H1 (cell line): ENCODE results near the gene CGB2. TPM values are rescaled to one million over a fixed set of nuclear protein-coding genes. Genes with fewer than 3 reads are reported as not detected.

Source experiments
- CTBP2 ChIP-seq: IDR thresholded peaks from 2 replicates; pipeline ENCODE4 v1.7.0; 2011; ENCODE audit warnings: borderline replicate concordance, mild to moderate bottlenecking, moderate library complexity, mixed read lengths, low read length; ENCODE audit not compliant: insufficient read depth, insufficient read length
- E2F6 ChIP-seq: IDR thresholded peaks from 2 replicates; pipeline ENCODE4 v1.6.1; 2012; ENCODE audit warnings: inconsistent platforms
- EGR1 ChIP-seq: IDR thresholded peaks from 2 replicates; pipeline ENCODE4 v1.6.1; 2011; ENCODE audit warnings: low read depth, low read length, borderline replicate concordance
- EZH2 ChIP-seq: fragments of 200-600 bp; sonication (generic); IDR thresholded peaks from 2 replicates; pipeline ENCODE4 v1.7.1; 2012; ENCODE audit warnings: low read depth, mild to moderate bottlenecking, moderate library complexity, low read length, inconsistent platforms; ENCODE audit not compliant: severe bottlenecking
- FOSL1 ChIP-seq: IDR thresholded peaks from 2 replicates; pipeline ENCODE4 v1.6.1; 2011; ENCODE audit warnings: mild to moderate bottlenecking, low read depth, low read length, moderate library complexity; ENCODE audit not compliant: insufficient read depth
- JUN ChIP-seq: IDR thresholded peaks from 2 replicates; pipeline ENCODE4 v1.6.1; 2011; ENCODE audit warnings: low read depth, mild to moderate bottlenecking, improper control_type of control experiment, low read length
- KDM1A ChIP-seq: fragments of 200-600, 300-600 bp; sonication (generic); IDR thresholded peaks from 2 replicates; pipeline ENCODE4 v1.7.1; 2016; ENCODE audit warnings: mild to moderate bottlenecking, low read length, borderline replicate concordance
- KDM4A ChIP-seq: IDR thresholded peaks from one replicate; pipeline ENCODE4 v1.7.1; 2012; ENCODE audit warnings: low read depth, mild to moderate bottlenecking, moderate library complexity, low read length, inconsistent platforms; ENCODE audit not compliant: severe bottlenecking
- MAX ChIP-seq: IDR thresholded peaks from 2 replicates; pipeline ENCODE4 v1.6.1; 2012; ENCODE audit warnings: inconsistent platforms
- NRF1 ChIP-seq: IDR thresholded peaks from 2 replicates; pipeline ENCODE4 v1.6.1; 2011; ENCODE audit warnings: mild to moderate bottlenecking, low read depth, low read length, improper control_type of control experiment
- RBBP5 ChIP-seq: IDR thresholded peaks from 2 replicates; pipeline ENCODE4 v1.7.1; 2012; ENCODE audit warnings: low read depth, mild to moderate bottlenecking, inconsistent platforms, low read length, moderate library complexity, borderline replicate concordance
- SIRT6 ChIP-seq: IDR thresholded peaks from one replicate; pipeline ENCODE4 v1.7.1; 2012; ENCODE audit warnings: low read length, inconsistent platforms
- SP4 ChIP-seq: IDR thresholded peaks from 2 replicates; pipeline ENCODE4 v1.6.1; 2012; ENCODE audit warnings: low read length, inconsistent platforms
- SUZ12 ChIP-seq: fragments of 200-600 bp; sonication (generic); IDR thresholded peaks from 2 replicates; pipeline ENCODE4 v1.6.1; 2012; ENCODE audit warnings: mild to moderate bottlenecking, inconsistent platforms, low read length, moderate library complexity, mixed read lengths
- USF2 ChIP-seq: IDR thresholded peaks from 2 replicates; pipeline ENCODE4 v1.6.1; 2011; ENCODE audit warnings: low read length, improper control_type of control experiment
- ZNF274 ChIP-seq: IDR thresholded peaks from 2 replicates; pipeline ENCODE4 v1.7.0; 2012; ENCODE audit warnings: low read length, borderline replicate concordance; ENCODE audit errors: extremely low read depth
- polyA plus RNA-seq, 7 experiments: library from polyadenylated mRNA; depleted of rRNA in 3 of 7; stranded (reverse) in 5 of 7; unstranded in 2 of 7; fragments of >200 nt in 5 of 7; fragments of 200-250 nt in 2 of 7; gene quantifications; 1 replicate in 5 of 7; 2 replicates in 1 of 7; 4 replicates in 1 of 7; pipeline versions ENCODE4 v1.2.1 to v1.2.3, GENCODE V29; 2011 to 2013; ENCODE audit warnings: missing spikeins in 2 of 7, mixed read lengths in 2 of 7
- total RNA-seq: library from RNA; stranded (reverse); fragmentation: NEBNext Ultra II Directional; extraction: Animal tissue kit (Norgen Biotek cat#: 25700); gene quantifications from 2 replicates; pipeline ENCODE4 v1.2.1, GENCODE V29; 2021

The CGB2 gene
- total and polyA plus RNA-seq, 2 of the 8 experiments (the other 6 are each of a cell fraction or from before 2014, with no cell fraction given): 0.71 to 3.2 TPM

- TF ChIP-seq FOSL1 (no peak), USF2 (no peak), EZH2 (no peak), JUN (no peak), EGR1 (peak; percentile 64; the same call in 1 of the 2 replicates), ZNF274 (no peak), SIRT6 (no peak), RBBP5 (no peak), MAX (peak; percentile 97), NRF1 (no peak; the same call in 1 of the 2 replicates), KDM4A (peak; percentile 72), CTBP2 (no peak), SUZ12 (peak; percentile 41), SP4 (0 out of 2 replicates have a peak, but pooled peaks have one; percentile 66), KDM1A (peak; percentile 29; the same call in 1 of the 2 replicates), E2F6 (peak; percentile 96)
- TF ChIP-seq, all 59 proteins: peak for 10
These were observed 40.3 kb downstream of the CGB2 start (continued) for GRCh38 chr19:49071860-49072547.
